Right forelimb (tissue), 1 donor: ENCODE data around the gene TTBK1.

Experiments used
- DNase-seq: peaks from one replicate; pipeline ENCODE4 v3.0.0-alpha.2; 2018

Gene TTBK1

DNA sequence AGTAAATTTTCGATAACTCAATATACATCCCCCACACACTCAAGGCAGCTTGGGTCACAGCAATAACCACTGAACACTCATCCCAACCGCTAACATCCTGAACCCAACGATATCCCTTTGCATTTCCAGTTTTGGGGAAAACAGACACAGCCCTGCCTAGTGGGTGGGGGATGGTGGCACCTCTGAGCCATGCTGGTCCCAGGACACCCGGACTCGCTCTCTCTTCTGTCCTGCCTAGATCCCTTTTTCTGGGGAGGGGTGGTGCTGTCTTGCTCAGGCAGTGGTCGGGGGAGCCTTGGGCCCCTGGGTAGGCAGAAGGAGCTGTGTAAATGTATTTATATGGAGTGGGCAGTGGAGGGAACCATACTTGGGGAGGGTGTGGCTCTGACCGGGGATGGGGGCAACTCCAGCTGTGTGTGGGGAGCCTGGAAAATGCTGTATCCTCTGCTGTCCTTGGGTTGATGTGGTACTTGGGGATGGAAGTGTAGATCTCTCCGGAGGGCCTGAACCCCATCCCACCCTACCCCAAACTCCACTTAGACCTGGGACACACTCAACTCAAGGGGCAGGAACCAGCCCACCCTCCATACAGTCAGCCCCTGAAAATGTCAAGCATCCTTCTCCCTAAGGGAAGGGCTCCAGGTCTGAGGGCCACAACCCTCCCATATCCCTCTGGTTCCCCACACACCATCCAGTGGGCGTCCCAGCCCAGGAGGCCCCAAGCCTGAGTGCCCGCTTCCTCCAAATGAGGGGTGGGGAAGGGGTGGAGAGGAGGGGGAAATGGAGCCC is 31.0 kb downstream of the TTBK1 start:
- no peak for DNase-seq

DNA sequence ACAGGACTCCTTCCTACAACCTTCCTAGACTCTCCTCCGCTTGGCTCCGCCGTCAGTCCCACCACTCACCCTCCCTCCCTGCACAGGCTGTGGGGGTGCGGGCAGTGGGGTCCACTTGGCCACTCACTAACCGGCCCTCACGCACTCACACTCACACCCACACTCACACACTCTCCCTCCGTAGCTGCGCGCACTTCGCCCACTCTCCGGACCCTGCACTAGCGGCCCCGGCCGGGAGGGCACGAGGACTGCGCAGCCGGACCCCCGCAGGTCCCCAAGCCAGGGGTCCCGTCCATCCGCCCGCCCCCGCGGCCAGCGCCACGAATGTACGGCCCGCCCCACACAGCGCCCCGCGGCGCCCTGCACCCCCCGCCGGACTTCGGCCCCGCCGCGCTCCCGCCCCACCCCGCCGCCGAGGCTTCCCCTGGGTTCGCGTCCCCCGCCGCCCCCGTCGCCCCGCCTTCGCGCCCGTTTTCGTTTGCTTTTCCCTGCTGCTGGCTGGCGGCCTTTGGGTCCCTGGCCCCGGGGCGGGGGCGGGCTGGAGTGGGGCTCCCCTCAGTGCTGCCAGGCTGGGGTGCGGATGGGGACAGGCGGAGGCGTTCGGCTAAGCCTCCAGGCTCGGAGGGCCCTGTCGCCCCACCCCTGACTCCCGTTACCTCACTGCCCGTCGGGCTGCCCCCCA is 31.8 kb downstream of the TTBK1 start:
- DNase-seq, result no peak

DNA sequence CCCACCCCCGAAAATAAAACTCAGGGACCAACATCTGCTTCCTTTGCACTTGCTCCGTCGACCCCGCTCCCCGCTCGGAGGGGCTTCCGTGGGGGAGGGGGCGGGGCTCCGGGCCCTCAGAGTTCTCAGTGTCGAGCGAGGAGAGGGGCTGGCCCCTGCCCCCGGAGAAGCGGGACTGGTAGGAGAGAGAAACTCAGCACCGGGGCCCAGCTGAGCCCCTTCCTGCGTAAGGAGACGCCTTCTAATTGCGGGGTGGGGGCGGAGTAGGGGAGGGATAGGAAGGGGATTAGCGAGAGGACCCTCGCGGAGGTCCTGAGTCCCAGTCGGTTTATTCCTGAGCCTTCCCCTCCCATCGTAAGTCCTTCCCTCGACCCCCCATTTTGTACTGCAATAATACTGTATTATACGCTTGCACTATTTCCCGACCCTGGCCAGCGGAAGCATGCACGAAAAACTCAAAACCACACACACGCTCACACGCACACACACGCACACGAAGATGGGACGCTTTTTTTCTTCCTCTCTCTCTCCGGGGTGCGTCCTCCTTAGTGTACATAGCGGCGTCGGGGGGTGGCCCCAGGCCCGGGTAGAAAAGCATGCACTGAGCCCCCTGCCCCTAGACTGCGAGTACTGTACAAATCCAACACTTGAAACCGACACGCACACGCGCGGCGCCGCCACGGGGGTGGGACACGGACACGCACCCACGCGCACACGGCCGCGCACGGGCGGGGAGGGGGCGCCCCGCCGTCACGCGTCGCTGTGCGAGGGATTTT is 32.7 kb downstream of the TTBK1 start:
- DNase-seq, result no peak

DNA sequence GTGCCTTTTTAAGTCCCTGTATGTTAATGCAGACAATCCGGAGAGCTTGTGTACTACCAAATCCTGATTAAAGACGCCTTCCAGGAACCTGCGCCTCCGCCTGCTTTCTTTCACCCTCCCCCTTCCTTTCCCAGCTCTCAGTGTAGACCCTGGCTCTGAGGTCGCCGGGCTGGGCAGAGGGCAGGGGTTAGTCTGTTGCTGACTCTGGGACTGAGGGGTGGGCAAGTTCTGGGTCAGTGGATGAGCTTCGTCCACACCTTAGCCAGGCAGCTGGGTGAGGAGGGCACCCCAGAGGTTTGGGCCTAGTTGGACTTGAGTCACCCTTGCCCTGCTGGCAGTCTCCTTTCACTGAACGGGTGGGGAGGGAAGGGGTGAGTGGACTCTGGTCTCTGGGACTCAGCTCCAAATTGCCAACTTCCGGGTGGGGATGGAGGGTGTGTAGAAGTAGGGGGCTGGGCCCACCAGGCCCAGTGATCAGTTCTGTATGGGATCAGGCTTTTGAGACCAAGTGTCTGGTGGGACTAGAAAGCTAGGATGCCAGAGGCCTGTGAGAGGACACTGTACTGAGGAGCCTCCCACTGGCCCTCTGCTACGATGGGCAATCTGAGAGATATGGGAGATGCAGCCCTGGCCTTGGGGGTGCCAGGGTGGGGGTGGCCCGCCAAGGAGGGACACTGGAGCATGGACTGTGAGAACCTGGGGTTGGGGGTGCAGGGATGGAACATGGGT is 33.5 kb downstream of the TTBK1 start:
- DNase-seq, result no peak

DNA sequence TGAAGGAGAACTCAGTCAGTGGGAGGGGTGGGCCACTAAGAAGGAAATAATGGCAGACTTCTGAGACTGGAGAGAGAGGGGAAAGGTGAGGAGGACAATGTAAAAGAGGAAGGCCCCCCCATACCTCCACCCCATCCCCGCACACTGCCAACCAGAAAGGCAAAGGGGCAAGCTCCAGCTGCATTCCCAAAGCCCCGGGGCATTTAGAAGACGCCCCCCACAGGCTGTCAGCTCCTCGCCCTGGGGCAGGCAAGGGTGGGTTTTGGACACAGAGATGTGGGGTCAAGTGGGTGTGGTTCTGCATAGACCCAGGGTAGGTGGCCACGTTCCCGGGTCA is 34.0 kb downstream of the TTBK1 start:
- DNase-seq, result no peak

DNA sequence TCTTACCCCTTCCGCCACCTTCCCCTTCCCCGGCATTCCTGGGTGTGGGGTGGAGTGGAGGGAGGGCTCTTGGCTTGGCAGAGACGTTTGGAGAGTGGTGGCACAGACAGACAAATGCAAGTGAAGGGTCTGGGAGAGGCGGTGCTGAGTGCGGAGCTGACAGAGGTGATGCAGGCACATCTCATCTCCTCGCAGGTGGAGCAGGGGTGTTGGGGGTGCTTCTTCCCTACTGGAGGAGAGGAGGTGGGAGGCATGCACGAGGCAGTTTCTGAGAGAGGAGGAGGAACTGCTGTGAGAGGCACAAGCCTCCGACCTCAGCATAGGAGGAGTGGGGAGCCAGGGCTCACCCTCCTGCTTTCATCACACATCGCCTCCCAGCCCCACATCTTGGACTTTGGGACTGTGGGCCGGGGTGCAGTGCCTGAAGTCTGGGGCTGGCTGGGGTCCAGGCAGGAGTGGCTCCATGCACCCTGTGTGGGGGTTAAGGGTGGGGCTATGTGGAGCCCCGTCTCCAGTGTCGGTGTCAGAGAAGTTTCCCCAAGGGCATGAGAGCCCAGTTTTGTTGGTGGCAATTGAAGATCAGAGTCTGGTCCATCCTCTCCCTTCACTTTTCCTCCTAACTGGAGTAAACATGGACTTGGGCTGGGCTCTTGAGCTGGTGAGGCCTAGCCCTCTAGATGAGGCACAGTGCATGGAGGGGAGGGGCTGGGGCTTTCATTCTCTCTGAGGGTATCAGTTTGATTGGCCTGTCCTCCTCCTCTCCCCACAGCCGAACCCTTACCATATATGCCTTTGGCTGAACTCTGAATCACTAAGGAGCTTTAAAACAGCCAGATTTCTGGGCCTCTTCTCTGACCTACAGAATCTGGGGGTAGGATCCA is 34.6 kb downstream of the TTBK1 start:
- no peak for DNase-seq

DNA sequence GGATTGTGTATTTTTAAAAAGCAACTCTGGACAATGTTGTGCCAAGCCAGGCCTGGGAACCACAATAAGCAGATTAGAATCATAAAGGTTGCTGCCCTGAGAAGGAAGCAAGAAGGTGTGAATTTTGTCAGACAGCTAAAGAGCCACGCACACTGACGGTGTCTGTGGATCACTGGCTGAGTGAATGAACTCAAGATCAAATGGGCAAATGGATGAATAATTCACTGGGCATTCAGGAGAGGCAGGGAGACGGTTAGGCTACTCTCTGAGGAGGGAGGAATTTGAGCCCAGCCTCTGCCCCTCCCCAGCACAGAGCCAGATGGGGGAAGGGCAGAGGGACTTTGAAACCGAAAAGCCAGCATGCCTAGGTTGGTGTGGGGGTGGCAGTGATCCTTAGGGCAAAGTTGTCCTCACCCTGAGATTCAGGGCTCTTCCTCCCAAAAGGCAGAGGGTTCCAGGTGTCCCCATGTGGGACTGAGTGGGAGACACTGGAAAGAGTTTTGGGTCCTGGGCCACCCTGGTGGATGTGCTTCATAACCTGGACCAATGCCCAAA is 35.3 kb downstream of the TTBK1 start:
- no peak for DNase-seq

DNA sequence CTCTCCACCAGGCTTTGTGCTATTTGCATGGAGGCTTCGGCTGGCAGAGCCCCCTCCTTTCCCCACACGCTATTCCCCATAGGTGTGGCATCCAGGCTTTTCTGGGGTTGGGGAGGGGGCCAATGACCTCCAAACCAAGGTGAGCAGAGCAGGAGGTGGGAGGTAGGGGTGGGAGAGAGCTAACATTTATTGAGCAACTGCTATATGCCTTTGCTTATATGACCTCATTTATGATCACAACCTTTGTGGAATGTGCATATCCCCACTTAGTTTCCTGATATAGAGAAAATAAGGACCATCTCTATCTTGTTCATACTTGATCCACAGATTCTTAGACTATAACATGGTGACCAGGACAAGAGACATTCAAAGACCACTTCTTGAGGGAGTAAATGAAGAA is 37.0 kb downstream of the TTBK1 start:
- DNase-seq, result no peak

DNA sequence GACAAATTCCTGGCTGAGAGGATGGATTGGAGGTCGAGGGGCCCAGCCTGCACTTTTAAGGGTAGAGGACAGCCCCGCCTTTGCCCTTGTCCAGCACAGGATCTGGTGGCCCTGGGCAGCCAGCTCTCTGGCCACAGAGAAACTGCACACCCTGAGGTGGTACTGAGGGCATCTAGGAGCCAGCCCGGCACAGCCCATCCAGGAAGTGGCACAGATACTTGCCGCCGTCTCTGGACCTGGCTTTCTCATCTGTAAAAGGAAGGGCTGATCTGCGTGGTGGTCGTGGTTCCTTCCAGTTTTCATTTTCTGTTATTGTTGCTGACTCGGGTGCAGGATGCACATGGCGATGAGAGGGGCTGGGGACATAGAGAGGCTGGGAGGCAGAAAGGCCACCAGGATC is 38.8 kb downstream of the TTBK1 start:
- no peak for DNase-seq

DNA sequence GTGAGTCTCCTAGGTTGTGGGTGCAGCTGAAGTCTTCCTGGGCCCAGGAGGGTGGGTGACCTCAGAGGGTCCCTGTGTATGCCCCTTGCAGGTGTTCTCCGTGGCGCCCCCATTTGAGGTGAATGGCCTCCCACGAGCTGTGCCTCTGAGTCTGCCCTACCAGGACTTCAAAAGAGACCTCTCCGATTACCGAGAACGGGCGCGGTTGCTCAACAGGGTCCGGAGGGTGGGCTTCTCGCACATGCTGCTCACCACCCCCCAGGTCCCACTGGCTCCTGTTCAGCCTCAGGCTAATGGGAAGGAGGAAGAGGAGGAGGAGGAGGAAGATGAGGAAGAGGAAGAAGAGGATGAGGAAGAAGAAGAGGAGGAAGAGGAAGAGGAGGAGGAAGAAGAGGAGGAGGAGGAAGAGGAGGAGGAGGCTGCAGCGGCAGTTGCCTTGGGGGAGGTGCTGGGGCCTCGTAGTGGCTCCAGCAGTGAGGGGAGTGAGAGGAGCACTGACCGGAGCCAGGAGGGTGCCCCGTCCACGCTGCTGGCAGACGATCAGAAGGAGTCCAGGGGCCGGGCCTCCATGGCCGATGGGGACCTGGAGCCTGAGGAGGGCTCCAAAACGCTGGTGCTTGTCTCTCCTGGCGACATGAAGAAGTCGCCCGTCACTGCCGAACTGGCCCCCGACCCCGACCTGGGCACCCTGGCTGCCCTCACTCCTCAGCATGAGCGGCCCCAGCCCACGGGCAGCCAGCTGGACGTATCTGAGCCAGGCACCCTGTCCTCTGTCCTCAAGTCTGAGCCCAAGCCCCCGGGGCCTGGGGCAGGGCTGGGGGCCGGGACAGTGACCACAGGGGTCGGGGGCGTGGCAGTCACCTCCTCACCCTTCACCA is 39.6 kb downstream of the TTBK1 start:
- no peak for DNase-seq

DNA sequence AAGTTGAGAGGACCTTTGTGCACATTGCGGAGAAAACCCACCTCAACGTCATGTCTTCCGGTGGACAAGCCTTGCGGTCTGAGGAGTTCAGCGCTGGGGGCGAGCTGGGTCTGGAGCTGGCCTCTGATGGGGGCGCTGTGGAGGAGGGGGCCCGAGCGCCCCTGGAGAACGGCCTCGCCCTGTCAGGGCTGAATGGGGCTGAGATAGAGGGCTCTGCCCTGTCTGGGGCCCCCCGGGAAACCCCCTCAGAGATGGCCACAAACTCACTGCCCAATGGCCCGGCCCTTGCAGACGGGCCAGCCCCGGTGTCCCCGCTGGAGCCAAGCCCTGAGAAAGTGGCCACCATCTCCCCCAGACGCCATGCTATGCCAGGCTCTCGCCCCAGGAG is 40.2 kb downstream of the TTBK1 start:
- DNase-seq, result no peak

DNA sequence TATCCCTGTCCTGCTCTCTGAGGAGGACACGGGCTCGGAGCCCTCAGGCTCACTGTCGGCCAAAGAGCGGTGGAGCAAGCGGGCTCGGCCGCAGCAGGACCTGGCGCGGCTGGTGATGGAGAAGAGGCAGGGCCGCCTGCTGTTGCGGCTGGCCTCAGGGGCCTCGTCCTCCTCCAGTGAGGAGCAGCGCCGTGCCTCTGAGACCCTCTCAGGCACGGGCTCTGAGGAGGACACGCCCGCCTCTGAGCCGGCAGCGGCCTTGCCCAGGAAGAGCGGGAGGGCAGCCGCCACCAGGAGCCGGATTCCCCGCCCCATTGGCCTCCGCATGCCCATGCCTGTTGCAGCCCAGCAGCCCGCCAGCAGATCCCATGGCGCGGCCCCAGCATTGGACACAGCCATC is 40.6 kb downstream of the TTBK1 start:
- no peak for DNase-seq

DNA sequence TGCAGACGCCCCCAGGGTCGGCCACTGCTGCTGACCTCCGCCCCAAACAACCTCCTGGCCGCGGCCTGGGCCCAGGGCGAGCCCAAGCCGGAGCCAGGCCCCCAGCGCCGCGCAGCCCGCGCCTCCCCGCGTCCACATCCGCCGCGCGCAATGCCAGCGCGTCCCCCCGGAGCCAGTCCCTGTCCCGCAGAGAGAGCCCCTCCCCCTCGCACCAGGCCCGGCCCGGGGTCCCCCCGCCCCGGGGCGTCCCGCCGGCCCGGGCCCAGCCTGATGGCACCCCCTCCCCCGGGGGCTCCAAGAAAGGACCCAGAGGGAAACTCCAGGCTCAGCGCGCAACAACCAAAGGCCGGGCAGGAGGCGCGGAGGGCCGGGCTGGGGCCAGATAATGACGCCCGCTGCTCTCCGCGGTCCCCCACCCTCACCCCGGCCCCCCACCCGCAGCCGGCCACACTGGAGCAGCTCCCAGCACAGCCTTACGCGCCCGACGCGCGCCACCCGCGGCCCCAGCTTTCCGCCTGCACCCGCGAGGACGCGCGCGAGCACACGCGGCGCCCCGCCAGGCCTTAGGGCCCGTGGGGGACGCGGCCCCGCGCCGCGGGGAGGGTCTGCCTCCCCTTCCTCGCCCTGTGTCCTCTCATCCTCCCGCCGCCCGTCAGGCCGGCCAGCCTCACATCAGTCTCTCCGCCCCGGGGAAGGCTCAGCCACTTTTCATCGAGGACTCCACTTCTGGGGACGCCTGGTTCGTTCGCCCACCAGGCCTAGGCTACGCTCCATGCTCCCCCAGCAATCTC is 41.9 kb downstream of the TTBK1 start:
- DNase-seq, result no peak

DNA sequence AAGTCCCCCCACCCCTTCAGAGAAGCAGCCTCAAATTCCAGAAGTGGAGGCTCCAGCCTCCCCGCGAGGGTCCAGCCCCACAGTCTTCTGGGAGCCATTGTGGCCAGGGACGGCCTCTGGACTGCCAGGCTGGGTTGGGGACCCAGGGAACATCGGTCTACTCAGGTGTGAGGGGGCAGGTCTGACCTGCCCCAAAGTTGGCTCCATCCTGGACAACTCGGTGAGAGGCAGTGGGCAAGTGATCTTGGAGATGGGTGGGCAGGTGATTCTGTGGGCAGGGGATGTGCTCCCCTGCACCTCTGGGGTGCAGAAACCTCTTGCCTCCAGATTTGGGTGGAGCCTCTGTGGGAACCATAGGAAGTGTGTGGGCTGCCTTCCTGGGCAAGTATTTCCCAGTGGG is 42.6 kb downstream of the TTBK1 start:
- DNase-seq, result no peak

DNA sequence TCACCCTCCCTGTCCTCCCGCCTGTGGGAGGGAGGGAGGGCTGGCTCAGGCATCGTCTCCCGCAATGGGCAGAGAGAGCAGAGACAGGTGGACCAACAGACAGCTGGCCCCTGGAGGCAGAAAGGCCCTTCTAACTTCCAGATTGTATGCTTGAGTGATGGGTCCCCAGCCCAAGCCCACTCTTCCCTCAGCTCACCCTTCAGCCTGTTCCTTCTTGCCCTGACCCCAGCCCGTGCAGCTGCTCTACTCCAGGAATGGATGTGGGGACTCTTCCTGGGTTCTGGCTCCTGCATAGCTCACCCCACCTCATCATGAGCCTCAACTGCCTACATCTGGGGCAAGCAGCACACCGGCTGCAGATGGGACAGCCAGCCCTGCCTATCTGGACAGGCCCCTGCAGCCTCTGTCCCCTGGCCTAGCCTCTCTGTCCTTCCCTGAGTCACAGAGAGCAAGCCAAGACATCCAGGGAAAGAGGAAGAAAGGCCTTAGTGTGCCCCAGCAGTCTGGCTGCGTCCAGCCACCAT is 43.2 kb downstream of the TTBK1 start:
- no peak for DNase-seq

DNA sequence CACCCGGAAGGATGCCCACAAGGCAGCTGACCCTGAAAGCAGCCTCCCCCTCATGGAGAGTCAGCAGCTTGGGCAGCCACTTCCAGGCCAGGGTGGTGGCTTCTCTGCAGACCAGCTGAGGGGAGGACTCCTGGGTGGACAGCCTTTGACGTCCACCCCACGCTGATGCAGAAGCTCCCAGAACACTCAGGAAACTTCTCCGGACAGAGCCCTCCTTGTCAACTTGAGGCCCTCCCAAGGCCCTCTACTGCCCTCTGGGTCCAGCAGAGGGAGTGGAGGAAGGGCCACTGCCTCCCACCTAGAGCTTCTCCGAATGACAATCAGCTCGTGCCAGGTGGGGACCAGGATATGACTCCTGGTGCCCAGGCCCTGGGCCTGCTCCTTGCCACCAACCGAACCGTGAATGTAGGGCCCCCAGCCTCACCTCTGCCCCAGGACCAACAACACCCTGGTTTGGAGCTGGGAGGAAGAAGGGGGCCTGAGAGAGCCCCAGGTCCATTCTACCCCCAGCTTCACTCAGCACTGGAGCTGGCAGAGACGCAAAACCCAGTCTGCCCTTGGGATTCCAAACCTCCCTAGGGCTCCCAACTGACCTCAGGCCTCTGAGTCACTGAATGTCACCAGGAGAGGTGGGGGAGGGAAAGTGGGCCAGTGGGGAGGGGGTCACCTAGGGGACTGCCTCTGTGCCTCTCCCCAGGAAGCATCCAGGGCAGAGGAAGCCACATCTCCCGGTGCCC is 43.9 kb downstream of the TTBK1 start:
- DNase-seq, result no peak

DNA sequence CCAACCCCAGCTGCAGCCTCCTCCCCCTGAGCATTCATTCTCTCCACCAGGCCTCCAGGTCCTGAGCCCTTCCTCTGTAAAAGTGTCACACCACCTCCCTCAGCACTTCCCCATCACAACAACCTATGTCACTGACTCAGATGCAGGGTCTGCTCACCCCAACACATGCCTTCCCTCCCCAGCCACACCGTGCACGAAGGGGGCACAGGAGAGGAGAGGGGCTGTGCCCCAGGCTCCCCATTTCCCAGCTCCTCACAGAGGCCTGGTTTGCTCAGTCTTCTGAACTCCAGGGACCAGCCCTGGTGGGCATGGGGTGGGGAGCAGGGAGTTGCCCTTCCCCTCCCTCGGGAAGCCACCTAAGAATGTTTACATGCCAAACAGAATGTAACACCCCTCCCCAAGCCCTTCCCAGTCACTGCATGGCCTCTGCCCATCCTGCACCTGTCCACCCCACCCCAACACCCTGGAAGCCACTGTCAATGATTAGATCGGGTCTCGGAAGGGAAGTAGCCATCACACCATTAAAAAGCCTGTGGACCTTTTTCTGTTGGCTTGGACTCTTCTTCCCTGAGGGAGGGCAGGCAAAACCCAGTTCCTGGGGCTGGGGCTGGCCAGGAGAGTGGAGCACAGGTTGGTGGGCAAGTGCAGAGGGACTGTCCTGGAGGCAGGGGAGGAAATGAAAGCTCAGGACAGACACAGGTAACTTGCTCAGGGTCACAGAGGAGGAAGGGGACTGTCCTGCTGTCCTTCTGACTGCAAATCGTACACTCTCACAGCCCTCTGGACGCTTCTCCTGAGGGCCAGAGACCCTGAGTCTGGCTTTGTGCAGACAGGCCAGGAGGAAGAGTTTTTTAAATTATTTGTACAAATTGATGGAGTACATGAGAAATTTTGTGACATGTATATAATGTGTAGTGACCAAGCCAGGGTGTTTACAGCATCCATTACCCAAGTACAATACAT is 44.7 kb downstream of the TTBK1 start:
- DNase-seq, result peak; percentile 34
